Effector CD8-positive, alpha-beta T cell (primary cell): ENCODE results near the gene HARS1.
"Not testable (repeated sequence)": the region's sequence is repeated elsewhere in the genome, so short reads cannot be mapped to it uniquely, and the experiment has no call there.

Source experiments
- DNase-seq: peaks from one replicate; lab custom pipeline; 2025; lab: John Stamatoyannopoulos, UW

The HARS1 gene

GRCh38 chr5:140633501-140633900 lies 57.7 kb downstream of the HARS1 start:
- no peak for DNase-seq

GRCh38 chr5:140633021-140633471 lies 58.1 kb downstream of the HARS1 start, which contains the start of gene CD14:
TSS of gene CD14 (minus strand) at chr5:140633175. CDS start at chr5:140633071, 104 bp downstream.
- DNase-seq = no peak

DNA sequence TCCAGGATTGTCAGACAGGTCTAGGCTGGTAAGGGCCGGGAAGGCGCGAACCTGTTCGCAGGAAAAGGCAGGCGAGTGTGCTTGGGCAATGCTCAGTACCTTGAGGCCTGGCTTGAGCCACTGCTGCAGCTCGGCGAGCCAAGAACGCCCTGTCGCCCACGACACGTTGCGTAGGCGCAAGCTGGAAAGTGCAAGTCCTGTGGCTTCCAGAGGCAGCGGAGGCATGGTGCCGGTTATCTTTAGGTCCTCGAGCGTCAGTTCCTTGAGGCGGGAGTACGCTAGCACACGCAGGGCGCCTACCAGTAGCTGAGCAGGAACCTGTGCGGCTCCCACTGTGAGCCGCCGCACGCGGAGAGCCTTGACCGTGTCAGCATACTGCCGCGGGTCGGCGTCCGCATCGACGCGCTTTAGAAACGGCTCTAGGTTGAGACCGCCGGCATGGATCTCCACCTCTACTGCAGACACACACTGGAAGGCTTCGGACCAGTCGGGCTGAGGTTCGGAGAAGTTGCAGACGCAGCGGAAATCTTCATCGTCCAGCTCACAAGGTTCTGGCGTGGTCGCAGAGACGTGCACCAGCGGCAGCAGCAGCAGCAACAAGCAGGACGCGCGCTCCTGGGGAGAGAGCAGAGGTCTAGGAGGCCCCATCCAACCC lies 58.7 kb downstream of the HARS1 start:
- no peak for DNase-seq

- peak; percentile 10 for DNase-seq
Measured at GRCh38 chr5:140631831-140632365, 59.3 kb downstream of the HARS1 start.

DNA sequence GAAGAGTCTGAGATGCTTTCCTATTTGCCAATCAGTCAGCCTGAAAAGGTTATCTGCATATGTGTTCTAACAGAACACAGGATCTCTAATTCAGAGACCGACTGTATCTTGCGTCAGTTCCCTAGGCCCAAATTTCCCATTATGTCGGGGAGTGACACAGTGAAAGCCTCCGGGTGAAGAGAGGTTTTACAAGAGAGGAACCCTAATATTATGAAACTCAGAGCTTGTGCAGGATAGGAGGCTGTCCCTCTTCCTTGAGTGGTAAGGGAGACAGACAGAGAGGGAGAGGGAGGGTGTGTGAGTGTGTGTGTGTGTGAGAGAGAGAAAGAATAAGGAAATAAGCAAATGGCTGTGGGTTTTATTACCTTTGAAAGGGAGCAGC lies 60.1 kb downstream of the HARS1 start:
- DNase-seq = no peak

DNA sequence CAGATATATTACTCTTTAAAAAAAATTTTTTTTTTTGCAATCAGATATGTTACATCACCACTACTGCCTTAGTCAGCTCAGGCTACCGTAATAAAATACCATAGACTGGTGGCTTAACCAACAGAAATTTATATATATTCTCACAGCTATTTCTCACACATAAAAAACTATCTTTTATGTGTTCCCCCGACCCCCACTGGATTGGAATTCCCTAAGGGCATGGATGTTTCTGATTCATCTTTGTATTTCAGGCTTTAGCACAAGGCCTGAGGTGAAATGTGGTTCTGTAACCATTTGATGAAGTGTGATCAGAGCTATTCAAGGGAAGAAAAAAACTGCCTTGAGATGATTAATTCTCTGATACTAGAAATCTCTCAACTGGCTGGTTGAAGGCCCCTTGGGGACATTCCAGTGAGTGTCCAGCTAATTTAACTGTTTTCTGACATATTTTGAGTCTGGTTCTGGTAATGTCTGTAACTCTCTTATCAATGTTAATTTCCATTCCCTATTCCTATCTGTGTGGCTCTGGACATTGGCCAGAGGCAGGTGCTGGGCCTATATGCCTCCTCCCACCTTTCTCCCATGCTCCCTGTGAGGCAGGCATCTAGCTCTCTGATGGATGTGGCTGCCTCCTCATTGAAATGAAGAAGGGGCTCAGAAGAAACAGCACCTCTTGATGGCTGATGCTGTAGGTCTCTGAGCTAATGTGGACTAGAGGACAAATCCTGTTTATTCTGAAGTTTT lies 60.7 kb downstream of the HARS1 start:
- no peak for DNase-seq

DNA sequence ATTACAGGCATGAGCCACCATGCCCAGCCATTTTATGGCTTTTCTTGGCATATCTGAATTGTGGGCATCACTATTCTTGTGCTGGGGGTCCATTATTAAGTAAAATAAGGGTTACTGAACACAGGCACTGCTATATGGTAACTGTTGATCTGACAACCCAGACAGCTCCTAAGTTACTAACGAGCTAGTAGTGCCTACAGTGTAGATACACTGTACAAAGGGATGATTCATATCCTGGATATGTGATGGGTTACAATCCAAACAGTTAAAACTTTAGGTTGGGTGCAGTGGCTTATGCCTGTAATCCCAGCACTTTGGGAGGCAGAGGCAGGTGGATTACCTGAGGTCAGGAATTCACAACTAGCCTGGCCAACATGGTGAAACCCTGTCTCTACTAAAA lies 62.5 kb downstream of the HARS1 start:
- DNase-seq = no peak

DNA sequence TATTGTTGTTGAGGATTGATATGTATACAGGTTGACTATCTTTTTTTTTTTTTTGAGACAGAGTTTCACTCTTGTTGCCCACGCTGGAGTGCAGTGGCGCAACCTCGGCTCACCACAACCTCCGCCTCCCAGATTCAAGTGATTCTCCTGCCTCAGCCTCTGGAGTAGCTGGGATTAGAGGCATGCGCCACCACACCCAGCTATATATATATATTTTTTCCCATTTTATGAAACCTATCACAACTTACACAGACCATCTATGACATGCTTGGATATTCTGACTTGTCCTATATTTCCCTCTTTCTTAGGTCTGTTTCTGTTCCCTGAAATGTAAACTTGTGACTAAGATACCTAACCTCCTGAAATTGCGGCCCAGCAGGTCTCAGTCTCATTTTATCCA lies 63.2 kb downstream of the HARS1 start:
- no peak for DNase-seq

DNA sequence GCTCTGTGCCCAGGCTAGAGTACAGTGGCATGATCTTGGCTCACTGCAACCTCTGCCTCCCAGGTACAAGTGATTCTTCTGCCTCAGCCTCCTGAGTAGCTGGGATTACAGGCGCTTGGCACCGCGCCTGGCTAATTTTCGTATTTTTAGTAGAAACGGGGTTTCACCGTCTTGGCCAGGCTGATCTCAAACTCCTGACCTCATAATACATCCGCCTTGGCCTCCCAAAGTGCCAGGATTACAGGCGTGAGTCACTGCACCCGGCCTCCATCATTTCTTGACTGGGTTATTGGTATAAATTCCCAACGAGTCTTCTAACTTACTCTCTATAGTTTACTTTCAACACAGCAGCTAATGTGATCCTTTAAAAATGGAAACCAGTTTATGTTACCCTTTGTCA lies 66.3 kb downstream of the HARS1 start:
- not testable (repeated sequence) for DNase-seq
